ENCODE data around the gene ZNRD2.
"Not testable (repeated sequence)": the region's sequence is repeated elsewhere in the genome, so short reads cannot be mapped to it uniquely, and the experiment has no call there.

Gene ZNRD2, protein sequence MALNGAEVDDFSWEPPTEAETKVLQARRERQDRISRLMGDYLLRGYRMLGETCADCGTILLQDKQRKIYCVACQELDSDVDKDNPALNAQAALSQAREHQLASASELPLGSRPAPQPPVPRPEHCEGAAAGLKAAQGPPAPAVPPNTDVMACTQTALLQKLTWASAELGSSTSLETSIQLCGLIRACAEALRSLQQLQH

DNA sequence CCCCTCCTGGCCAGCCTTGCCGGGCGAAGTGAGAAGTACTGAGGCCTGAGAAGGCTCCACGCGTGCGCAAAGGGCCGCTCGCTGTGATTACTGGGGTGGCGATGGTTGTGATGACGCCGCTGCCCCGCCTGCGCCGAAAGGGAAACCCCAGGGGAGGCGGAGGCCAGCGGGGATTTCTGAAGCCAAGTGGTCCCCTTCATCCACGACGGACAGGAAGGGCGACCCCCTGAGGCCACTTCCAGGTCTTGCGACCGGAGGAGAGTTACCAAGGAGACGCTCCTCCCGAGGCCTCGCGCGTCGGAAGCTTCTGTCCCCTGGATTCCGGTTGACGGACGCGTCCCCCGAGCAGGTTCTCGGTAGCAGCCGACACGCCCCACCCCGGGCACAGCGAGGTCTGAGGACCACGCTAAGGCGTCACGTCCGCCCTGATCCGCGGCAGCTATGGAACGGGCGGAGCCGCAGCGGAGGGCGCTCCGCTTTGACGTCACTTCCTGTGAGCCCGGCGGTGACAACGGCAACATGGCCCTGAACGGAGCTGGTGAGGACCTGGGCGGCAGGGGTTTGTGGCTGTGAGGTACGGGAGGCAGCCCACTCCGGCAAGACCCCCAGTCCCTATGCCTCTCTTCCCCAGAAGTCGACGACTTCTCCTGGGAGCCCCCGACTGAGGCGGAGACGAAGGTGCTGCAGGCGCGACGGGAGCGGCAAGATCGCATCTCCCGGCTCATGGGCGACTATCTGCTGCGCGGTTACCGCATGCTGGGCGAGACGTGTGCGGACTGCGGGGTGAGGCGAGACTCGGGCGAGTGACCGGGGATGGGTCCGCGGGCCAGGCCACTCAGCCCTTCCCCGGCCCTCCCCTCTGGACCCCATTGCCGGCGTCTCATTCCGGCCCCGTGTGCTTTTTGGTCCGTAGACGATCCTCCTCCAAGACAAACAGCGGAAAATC is at the start of gene ZNRD2:
TSS of gene ZNRD2 (plus strand) at position 505 of the 946 bp plus-strand sequence. CDS start at position 520, 15 bp downstream.
- H3K27me3 Mint-ChIP-seq (ENCODE audit: low read depth, poor library complexity) = peaks cover 10% of the 10 kb centered on the region
- peak within 1 kb of the TSS; percentile 98 for H3K27ac Mint-ChIP-seq
- TF ChIP-seq, protein P1, sequence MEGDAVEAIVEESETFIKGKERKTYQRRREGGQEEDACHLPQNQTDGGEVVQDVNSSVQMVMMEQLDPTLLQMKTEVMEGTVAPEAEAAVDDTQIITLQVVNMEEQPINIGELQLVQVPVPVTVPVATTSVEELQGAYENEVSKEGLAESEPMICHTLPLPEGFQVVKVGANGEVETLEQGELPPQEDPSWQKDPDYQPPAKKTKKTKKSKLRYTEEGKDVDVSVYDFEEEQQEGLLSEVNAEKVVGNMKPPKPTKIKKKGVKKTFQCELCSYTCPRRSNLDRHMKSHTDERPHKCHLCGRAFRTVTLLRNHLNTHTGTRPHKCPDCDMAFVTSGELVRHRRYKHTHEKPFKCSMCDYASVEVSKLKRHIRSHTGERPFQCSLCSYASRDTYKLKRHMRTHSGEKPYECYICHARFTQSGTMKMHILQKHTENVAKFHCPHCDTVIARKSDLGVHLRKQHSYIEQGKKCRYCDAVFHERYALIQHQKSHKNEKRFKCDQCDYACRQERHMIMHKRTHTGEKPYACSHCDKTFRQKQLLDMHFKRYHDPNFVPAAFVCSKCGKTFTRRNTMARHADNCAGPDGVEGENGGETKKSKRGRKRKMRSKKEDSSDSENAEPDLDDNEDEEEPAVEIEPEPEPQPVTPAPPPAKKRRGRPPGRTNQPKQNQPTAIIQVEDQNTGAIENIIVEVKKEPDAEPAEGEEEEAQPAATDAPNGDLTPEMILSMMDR (IDR thresholded peaks at IDR 0.05) = peak; percentile 63
- peak; percentile 97 for DNase-seq
- no peaks in the 10 kb centered on the region for H3K36me3 Mint-ChIP-seq (ENCODE audit: low read depth)
- H3K4me1 Mint-ChIP-seq = peaks cover 83% of the 10 kb centered on the region
- H3K9me3 Mint-ChIP-seq = no peaks in the 10 kb centered on the region
- H3K4me3 Mint-ChIP-seq = peak within 1 kb of the TSS; percentile 97

DNA sequence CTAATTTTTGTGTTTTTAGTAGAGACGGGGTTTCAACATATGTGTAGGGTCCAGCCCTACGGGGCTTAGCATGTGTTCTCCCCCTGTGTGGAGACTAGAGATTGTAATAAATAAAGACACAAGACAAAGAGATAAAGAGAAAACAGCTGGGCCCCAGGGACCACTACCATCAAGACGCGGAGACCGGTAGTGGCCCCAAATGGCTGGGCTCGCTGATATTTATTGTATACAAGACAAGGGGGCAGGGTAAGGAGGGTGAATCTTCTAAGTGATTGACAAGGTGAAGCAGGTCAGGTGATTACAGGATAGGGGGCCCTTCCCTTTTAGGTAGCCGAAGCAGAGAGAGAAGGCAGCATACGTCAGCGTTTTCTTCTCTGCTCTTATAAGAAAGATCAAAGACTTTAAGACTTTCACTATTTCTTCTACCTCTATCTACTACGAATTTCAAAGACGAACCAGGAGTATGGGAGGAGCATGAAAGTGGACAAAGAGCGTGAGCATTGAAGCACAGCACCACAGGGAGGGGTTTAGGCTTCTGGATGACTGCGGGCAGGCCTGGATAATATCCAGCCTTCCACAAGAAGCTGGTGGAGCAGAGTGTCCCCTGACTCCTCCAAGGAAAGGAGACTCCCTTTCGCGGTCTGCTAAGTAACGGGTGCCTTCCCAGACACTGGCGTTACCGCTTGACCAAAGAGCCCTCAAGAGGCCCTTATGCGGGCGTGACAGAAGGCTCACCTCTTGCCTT is 48.3 kb upstream of the ZNRD2 start:
- not testable (repeated sequence) for H3K9me3 Mint-ChIP-seq; H3K27me3 Mint-ChIP-seq (ENCODE audit: low read depth, poor library complexity); DNase-seq; H3K36me3 Mint-ChIP-seq (ENCODE audit: low read depth)
- Mint-ChIP-seq H3K27ac (peak overlapping the region; percentile 25), H3K4me3 (peak overlapping the region; percentile 24), H3K4me1 (peaks cover 41% of the 10 kb centered on the region)

- not testable (repeated sequence) for H3K36me3 Mint-ChIP-seq (ENCODE audit: low read depth); H3K27ac Mint-ChIP-seq; DNase-seq; H3K27me3 Mint-ChIP-seq (ENCODE audit: low read depth, poor library complexity); H3K4me3 Mint-ChIP-seq; H3K9me3 Mint-ChIP-seq
- H3K4me1 Mint-ChIP-seq = peaks cover 48% of the 10 kb centered on the region
Measured at GRCh38 chr11:65522718-65523630, 47.3 kb upstream of the ZNRD2 start.

DNA sequence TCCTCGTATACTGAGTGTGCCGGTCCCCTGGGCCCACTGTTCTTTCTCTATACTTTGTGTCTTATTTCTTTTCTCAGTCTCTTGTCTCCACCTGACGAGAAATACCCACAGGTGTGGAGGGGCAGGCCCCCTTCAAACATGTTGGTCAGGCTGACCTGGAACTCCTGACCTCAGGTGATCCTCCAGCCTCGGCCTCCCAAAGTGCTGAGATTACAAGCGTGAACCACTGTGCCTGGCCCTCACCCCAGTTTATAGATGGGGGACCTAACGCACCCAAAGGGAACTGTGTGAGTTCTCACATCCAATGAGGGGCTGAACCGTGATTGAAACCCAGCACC is 46.7 kb upstream of the ZNRD2 start:
- not testable (repeated sequence) for H3K27ac Mint-ChIP-seq; H3K4me3 Mint-ChIP-seq; DNase-seq; H3K27me3 Mint-ChIP-seq (ENCODE audit: low read depth, poor library complexity); H3K9me3 Mint-ChIP-seq; H3K36me3 Mint-ChIP-seq (ENCODE audit: low read depth)
- peaks cover 51% of the 10 kb centered on the region for H3K4me1 Mint-ChIP-seq

DNA sequence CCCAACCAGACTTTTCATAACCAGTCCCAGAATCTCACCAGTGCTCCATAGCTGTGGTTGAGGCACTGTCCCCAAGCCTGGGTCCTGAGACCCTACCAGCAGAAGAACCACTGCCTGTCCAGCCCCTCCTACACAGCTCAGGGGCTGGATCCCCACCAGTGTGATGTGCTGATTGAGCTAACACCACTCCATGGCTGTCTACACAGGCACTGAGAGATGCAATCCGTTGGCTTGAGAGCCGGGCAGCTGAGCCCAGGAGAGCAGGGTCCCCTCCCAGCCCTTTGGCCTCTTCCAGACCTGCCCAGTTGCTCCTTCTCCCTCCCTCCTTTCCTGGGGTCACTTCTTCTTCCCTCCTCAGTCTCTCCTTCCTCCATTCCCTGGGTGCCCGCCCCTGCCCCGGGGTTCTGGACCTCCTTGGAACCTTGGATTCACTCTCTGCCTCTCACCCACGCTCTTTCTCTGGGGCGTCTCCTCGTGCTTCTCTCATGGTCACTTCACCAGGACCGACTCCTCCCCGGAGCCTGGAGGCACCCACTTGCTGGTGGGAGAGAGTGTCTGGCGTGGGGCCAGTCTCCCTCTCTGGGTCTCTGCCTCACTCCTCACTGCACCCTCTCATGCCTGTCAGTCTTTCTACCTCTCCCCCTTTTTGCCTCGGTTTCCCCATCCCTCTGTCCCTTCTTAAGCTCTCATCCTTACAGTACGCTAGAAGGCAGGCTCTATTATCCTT is 46.1 kb upstream of the ZNRD2 start:
- H3K4me3 Mint-ChIP-seq = peak overlapping the region; percentile 81
- H3K36me3 Mint-ChIP-seq (ENCODE audit: low read depth) = peaks cover 8% of the 10 kb centered on the region
- no peaks in the 10 kb centered on the region for H3K27me3 Mint-ChIP-seq (ENCODE audit: low read depth, poor library complexity)
- H3K9me3 Mint-ChIP-seq = no peaks in the 10 kb centered on the region
- H3K4me1 Mint-ChIP-seq = peaks cover 57% of the 10 kb centered on the region
- TF ChIP-seq, protein P1 (IDR thresholded peaks at IDR 0.05) = no peak
- no peak for DNase-seq
- peak overlapping the region; percentile 64 for H3K27ac Mint-ChIP-seq

DNA sequence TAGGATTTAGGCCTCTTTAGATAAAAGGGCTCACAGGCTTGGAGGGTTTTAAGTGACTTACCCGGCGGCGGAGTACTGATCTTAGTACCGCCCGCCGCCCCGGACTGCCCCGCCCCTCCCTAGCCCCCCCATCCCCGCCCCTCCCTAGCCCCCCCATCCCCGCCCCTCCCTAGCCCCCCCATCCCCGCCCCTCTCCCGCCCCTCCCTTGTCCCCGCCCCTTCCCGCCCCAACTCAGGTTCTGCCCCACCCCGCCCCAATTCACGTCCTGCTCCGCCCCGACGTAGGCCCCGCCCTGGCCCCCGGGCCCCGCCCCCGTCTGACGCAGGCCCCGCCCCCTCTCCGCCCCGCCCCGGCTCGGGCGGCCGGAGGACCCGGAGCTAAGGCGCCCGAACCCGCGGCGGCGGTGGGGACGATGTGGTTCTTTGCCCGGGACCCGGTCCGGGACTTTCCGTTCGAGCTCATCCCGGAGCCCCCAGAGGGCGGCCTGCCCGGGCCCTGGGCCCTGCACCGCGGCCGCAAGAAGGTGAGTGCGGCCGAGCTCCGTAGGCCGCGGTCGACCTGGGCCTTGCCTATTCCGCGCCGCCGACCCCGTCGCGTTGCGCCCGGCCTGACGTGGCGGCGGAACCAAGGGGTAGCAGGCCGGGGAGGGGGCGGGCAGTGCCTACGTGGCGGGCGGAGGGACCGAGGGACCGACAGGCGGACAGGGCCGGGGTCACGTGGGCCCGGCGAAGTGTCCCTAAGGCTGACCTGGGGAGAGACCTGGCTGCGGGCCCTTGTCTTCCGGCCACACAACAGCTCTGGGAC is 45.3 kb upstream of the ZNRD2 start, which contains the start of gene SCYL1:
TSS of gene SCYL1 (plus strand) at position 343 of the 805 bp plus-strand sequence. CDS start at position 414, 71 bp downstream.
- Mint-ChIP-seq H3K36me3 (ENCODE audit: low read depth) (peaks cover 11% of the 10 kb centered on the region), H3K4me1 (peaks cover 64% of the 10 kb centered on the region), H3K4me3 (peak within 1 kb of the TSS; percentile 86), H3K9me3 (no peaks in the 10 kb centered on the region), H3K27me3 (ENCODE audit: low read depth, poor library complexity) (no peaks in the 10 kb centered on the region), H3K27ac (peak within 1 kb of the TSS; percentile 64)
- TF ChIP-seq, protein P1 (IDR thresholded peaks at IDR 0.05) = no peak
- peak; percentile 83 for DNase-seq
